GM18861 (cell line): ENCODE results near the gene GMPR.

Source experiments
- ATAC-seq: cut with Tn5 transposase; IDR thresholded peaks from one replicate; pipeline ENCODE4 v1.9.1; 2021; ENCODE audit not compliant: unreplicated experiment

The GMPR gene

DNA sequence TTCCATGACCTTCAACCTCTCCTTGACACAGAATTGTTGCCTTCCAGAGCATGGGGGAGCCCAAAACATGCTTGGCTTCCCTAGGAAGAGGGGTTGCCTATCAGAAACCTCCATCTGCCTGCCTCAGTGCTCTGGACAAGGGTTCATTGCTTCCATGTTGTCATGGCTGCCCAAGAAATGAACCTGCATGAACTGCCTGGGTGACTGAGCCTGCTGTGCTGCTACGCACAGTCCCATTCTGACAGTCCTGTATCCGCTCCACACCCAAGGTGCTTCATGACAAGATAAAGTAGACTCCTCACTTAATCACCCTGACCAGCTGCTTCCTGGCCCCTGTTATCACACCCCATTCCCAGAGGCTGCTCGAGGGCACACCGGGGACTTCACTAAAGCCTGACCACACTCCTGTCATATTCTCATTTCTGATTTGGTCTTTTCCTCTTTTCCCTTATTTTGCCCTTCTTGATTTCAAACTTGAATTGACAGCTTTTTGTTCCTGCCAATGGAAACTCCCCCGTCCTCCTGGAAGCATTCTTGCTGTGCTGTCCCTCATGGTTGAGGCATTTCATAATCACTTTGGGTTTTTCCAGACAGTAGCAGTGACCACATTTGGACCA is 31.9 kb downstream of the GMPR start:
- ATAC-seq = no peak

DNA sequence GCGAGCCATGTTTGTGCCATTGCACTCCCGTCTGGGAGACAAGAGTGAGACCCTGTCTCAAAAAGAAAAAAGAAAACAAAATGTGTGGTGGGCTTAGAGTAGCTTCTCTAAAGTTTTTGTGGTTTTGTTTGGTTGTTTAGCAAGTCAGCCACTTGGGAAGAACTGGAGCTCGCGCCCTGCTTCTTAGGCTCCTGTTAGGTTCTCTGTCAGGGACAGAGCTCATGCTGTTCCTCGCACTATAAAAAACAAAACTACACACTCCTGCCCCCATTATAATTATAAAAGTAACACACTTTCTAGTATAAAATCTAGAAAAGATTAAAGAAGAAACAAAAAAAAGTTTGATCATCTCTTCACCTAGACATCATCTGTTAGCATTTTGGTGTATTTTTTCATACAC is 33.0 kb downstream of the GMPR start:
- no peak for ATAC-seq

DNA sequence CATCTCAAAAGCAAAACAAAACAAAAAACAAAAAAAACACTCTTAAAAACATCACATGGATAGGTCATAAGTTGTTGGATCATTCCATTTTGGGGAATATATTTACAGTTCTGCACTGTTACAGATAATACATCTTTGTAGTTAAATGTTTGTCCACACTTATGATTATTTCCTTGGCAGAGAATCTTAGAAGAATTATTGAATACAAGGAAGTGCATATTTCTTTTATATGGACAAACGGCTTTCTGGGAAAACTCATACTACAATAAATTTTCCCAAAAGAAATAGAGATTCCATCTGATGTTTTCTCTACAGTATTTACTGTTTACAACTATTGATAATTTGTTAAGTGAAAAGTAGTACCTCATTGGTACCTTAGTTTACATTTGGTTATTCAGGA is 33.8 kb downstream of the GMPR start:
- no peak for ATAC-seq

DNA sequence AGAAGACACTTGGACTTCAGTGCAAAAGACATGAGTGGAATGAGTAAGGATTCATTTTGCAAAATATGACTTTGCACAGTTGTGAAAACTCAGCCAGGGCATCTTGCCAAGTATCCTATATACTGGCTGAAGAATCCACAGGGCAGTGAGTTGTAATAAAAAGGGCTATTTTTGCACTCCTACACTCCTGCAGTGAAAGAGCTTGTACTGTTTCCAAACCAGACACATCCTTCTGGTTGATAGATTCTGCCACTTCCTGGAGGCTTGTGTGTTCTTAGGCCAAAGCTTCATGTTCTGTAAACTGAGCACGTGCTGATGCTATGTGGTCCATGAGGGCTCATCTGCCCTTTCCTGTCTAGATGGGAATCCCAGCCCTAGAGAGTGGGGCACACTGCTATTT is 34.9 kb downstream of the GMPR start:
- ATAC-seq = no peak

DNA sequence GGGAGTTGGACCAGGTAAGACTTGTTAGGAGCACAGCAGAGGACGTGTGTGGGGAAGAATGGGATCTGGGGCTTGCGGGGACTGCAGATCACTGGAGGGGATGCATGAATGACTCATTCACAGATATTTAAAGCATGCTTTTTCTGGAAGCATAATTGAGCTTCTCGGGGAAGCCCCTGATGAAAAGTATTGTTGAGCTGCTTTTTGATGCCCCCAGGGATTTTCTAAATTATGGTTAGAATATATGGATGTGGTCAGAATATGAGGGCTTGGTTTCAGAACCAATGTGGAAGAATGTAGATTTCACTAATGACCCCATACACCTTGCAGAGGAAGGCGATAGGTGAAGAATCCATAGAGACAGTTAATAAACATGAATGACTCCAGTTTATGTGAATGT is 36.1 kb downstream of the GMPR start:
- ATAC-seq = no peak

DNA sequence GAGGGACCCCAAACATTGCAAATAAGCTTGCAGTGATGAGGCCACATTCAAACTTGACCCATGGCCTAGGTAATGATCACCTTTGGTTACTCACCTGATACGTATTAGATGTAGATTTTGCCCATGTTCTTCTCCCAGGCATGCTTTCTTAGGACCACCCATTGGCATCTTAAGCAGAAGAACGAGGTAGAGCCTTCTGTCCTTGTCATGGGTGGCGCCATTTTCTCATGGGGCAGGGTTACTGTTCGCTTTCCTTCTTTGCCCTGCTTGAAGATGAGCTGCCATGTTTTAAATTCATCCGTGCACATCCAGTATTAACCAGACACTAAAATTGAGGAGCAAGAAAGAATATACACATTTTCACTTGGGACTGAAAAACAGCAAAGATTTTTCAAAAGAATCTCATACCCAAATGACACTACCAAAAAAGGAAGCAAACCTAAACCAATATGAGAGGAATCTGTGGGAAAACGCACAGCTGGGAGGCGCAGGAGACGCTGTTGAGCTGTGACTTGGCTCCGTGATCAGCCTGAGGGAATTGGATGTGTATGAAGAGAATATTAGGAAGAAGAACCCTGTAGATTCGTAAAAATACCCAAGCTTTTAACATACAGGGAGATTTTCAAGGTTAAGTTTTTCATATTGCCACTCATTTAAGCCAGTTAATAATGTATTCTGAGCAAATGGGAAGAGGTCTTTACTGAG is 36.6 kb downstream of the GMPR start:
- no peak for ATAC-seq

DNA sequence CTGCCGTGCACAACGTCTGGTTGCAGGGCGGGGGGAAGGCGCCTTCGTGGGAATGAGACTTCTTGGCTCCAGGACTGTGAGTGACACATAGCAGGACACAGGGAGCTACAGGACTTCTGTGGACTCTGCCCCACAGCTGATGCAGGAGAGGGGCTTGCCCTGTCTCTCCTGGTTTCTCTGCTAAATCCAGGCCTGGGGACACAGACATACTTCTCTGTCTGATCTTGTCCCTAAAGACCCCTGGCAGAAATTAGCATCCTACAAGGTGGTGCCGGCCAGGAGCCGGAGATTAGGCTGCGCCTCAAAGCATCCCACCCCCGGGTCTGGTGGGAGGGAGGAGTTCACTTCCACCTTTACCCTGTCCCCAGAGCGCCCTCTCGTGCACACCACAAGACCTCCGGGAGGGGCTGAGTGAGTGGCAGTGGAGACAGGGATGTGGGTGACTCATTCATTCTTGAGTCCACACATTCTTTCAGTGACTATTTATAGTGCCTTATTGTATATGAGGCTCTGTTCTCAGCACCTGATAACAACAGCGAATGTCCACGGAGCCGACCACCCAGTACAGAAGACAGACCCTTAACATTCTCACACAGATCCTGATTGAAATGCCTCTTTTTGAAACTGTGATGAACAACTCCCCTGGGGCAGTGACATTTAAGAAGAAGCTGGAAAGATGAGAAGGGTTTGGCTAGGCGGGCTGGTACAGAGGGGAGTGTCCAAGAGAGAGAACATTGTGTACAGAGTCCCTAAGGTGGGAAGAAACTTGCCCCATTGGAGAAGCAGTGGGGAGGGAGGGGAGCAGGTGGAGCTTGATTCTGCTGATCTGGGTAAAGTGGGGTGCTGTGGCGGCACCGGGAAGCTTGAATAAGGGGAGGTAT is 39.0 kb downstream of the GMPR start:
- ATAC-seq = no peak

DNA sequence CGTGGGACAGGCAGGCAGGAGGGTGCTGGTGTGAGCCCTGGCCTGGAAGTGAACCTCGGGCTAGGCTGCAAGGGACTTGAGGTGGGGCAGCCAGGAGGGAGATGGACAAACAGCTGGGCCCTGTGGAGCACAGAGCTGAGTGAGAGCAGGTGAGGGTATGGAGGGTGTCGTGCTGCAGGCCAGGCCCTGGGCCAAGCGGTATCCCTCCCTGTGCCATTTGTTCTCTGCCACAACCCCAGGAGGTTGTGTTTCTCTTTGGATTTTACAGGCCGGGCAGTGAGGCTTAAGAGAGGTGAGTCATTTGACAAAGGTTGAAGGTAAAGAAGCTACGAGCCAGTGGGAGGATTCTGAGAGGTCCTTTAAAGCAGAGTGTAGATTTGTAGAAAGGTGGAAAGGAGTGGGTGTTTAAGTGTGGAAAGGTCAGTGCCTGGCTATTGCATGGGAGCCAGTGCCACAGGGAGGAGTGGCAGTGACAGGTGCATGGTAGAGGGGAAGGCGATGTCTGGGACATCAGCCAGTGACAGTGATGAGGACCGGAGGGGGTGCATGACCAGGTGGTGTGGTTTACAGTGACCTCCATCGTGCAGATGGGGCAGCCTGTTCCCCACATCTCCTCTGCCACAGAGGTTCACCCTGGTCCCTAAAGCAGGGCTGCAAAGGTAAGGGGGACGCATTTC is 39.8 kb downstream of the GMPR start:
- no peak for ATAC-seq

DNA sequence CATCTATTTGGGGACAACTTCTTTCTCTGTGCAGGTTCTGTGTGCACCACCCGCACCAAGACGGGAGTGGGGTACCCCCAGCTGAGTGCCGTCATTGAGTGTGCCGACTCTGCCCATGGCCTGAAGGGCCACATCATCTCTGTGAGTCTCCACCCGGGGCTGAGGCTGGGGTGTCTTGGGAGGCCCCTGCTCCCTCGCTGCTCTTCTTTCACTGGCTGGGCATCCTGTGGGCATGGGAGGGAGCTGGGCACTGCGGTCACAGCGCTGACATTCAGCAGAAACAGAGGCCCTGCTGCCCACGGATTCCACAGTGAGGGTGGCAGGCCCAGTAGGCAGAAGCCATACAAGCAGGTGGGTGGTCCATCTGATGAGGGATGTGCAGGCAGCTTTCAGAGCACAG is 40.4 kb downstream of the GMPR start:
- no peak for ATAC-seq

DNA sequence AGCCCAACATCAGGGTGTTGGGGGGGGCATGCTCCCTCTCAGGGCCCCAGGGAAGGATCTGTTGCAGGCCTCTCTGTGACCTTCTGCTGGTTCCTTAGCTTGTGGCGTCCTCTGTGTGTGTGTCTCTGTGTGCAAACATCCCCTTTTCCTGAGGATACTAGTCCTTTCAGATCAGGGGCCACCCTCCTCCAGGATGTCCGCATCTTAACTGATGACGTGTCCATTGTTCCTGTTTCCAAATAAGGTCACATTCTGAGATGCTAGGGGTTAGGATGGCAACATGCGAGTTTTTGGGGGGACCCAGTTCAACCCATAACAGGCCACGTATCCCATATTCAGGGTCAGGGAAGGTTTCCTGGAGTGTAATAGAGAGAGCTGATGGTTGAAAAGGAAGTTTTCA is 40.9 kb downstream of the GMPR start:
- ATAC-seq = no peak

DNA sequence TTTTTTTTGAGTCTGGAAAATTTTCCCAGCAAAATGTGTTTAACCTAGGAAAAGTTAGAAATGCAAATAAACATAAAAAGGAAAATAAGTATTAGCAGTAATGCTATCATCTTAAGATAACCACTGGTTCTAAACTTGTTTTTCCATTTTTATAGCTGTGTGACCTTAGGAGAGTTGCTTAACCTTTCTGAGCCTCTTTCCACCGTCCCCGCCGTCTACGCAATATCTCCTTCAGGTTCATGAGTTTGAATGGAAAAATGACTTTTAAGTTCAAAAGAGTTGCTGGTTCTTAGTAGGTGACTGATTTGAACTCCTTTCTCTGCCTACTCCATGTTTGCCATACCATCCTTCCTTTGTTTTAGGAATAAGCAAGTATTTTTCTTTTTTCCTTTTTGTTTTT is 44.0 kb downstream of the GMPR start:
- ATAC-seq = no peak

DNA sequence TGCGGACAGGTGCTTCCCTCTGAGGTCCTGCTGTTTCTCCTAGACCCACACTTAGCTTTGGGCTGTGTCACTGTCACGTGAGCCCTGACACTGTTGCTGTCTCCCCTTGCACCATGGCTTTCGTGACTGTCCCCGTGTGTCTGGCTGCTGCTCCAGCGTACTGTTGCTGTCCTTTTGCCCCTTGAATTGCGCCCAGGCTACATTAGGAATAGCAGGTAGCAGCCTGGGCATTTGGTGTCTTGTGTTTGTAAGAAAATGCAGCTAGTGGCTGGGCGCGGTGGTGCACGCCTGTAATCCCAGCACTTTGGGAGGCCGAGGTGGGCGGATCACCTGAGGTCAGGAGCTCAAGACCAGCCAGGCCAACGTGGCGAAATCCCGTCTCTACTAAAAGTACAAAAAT is 46.1 kb downstream of the GMPR start:
- ATAC-seq = no peak

DNA sequence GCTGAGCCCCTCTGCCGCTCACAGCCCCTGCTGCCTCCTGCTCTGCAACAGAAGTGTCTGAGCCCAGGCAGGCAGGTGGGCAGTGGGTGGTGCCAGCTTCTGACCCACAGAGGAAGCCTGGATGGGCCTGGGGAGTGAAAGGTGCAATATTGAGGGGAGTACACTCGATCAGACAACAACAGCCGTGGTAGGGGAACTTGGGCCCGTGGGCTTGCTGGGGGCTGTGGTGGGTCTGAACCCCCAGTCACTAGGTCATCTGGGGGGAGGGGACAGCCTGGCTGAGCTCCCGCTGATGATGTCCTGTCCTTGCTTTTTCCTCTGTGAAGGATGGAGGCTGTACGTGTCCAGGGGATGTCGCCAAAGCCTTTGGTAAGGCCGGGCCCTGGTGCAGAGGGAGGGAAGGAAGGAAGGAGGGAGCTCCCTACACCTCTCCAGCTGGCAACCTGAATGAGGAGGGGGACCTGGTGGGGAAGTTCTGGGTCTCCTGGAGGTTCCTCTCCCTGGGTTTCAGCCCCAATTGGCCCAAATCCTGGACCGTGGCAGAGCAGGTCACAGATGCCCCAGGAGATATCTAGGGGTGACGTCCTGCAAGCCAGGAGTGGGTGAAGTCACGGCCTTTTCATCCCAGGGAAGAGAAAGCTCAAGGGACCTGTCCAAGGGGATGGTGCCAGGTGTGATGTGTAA is 47.2 kb downstream of the GMPR start:
- no peak for ATAC-seq

DNA sequence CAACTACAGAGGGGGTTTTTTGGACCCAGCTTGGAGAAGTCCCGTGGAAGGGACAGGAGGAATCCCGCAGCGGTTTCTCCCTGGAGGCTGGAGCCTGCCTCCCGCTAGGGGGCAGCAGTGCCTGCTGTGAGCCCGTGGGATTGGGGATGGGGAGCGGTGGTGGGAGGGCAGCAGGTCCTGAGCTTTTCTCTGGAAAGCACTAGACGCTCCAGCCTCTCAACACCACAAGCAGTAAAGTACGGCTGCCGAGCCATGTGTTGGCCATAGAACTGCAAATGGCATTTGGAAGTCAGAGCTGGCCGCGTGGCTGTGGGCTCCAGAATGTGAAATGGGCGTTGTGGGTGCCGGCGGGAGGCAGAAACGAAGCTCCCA is 47.8 kb downstream of the GMPR start:
- ATAC-seq = no peak

DNA sequence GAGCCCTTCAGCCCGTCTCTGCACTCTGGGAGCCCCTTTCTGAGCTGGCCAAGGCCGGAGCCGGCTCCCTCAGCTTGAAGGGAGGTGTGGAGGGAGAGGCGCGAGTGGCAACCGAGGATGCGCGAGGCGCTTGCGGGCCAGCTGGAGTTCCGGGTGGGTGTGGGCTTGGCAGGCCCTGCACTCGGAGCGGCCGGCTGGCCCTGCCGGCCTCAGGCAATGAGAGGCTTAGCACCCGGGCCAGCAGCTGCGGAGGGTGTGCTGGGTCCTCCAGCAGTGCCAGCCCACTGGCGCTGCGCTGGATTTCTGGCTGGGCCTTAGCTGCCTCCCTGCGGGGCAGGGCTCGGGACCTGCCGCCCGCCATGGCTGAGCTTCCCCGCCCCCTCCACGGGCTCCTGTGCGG is 49.8 kb downstream of the GMPR start:
- no peak for ATAC-seq

DNA sequence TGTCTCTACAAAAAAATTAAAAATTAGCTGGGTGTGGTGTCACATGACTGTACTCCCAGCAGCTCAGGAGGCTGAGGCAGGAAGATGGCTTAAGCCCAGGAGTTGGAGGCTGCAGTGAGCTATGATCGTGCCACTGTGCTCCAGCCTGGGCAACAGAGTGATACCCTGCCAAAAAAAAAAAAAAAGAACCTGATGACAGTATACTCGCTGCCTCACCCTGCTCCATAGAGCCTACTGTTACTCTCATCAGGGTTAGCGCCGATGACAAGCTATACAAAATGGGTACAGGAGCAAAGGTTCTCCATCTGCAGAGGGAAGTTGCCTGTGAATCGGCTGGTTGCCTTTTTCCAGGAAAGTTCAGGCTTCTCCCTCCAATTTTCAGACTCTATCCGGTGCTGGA is 53.4 kb downstream of the GMPR start:
- ATAC-seq = no peak

DNA sequence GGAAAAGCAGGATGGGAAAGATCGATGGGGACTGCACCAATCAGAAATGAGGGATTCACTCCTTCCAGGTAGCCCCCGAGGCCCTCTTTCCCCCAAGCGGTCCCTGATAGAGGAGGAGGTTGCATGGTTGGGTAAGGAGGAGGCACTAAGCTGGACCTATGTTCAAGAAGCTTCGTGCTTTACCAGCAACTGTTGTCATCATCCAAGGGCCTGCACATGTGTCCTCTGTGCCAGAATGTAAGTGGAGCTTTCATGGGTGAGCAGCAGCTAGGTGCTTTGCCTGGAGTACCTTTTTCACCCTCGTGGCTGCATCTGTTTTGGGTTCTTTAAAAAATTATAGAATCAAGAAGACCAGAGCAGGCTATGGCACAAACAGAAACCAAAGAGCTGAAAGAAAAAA is 54.0 kb downstream of the GMPR start:
- ATAC-seq = no peak

DNA sequence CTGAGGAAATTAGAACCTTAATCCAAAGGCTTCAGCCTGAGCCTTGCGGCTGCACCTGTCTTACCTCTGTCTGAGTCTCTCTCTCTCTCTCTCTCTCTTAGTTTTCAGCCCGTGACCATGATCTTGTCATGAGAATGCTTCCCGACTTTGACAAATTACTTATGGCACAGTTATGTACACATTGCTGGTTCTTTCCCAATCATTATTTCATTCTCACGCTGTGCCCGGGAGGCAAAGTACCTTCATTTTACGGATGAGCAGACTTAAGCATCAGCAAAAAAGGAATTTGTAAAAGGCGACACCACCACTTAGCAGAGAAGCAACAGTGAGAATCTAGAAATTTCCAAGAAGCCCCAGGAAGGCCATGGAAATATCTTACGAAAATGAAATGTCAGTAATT is 54.6 kb downstream of the GMPR start:
- ATAC-seq = no peak

DNA sequence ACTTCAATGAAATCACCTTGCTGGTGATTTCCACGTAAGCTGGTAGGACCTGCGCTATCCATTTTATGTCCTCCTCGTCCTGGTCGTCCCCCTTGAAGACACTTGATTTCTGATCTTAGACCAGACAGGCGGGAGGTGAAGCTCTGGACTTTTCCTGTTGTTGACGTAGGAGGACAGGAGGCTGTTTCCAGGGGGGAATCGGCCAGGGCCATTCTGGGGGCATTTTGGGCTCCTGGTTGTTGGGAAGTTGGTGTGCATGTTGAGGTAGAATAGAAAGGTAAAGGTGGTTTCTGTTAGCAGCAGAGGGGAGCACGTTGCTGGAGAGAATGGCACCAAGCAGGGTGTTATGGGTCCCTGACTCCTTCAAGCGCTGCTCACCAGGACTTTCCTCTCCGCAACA is 56.0 kb downstream of the GMPR start:
- ATAC-seq = no peak

DNA sequence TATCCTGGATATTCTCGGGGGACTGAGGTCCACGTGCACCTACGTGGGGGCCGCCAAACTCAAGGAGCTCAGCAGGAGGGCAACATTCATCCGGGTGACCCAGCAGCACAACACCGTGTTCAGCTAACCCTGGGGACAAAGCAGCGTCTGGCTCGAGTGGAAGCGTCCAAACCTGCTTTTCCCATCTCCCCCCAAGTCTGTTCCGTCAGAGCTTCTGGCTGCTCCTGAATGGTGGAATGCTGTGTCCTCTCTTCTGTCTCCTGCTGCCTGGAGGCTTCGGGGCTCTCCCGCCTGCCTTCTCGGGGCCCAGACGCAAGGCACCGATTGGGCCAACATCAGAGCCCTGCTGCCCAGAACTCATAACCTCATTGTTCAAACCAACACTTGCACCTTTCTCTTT is 56.7 kb downstream of the GMPR start:
- no peak for ATAC-seq

DNA sequence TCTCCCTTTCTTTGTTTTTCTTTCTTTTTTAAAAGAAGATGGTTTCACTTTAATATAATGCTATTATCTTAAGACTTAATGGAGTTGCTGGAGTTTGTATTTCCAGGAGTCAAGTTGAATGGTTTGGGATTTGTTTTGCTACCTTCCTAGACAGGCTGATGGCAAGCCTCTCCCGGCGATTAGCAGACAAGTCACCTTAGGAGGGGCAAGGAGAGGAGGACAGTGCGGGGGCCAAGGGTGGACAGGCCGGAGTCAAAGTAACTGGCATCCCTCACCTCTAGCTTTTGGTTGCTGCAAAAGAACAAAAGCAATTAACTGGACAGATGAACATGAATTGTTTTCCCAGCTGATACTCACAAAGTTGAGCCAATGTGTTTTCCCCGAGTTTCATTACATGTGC is 57.1 kb downstream of the GMPR start:
- no peak for ATAC-seq
